ENCODE results near the gene SLC12A3.
"Not testable (repeated sequence)": the region's sequence is repeated elsewhere in the genome, so short reads cannot be mapped to it uniquely, and the experiment has no call there.

The SLC12A3 gene

DNA sequence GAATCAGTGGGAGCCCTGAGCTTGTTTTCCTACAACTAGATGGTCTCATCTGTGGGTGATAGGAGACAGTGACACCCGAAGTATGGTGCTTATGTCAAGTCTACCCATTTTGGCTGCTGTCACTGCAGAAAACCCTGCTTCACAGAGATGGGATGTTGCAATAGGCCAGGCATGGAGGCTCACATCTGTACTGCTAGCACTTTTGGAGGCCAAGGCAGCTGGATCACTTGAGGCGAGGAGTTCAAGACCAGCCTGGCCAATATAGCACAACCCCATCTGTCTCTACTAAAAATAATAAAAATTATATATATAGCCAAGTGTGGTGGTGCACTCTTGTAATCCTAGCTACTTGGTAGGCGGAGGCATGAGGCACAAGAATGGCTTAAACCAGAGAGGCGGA lies 64.6 kb downstream of the SLC12A3 start:
- DNase-seq = no peak

DNA sequence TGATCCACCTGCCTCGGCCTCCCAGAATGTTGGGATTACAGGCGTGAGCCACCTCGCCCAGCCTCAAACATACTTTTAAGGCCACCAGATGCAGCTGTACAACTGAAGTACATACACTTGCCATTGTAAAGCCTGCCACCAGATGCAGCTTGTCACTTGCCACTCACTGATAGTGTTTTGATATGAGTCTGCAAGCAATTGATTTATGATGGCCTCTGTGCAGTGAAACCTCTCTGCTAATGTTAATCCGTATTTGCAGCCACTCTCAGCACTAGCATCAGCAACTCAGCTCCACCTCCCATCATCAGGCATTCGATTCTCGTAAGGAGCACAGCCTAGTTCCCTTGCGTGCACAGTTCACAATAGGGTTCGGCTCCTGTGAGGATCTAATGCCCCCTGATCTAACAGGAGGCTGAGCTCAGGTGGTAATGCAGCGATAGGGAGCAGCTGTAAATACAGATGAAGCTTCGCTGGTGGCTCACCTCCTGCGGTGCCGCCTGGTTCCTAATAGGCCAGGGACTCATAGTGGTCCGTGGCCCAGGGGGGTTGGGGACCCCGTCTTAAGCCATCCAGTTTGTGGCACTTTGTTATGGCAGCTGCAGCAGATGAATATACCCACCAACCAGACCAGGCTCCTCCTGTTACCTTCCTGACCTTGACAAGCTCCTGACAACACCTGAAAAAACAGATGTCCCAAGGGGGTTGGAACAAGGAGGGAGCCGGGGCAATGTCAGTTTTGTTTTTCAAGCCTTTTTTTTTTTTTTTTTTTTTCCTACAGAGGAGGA lies 65.7 kb downstream of the SLC12A3 start:
- DNase-seq = peak; percentile 49

DNA sequence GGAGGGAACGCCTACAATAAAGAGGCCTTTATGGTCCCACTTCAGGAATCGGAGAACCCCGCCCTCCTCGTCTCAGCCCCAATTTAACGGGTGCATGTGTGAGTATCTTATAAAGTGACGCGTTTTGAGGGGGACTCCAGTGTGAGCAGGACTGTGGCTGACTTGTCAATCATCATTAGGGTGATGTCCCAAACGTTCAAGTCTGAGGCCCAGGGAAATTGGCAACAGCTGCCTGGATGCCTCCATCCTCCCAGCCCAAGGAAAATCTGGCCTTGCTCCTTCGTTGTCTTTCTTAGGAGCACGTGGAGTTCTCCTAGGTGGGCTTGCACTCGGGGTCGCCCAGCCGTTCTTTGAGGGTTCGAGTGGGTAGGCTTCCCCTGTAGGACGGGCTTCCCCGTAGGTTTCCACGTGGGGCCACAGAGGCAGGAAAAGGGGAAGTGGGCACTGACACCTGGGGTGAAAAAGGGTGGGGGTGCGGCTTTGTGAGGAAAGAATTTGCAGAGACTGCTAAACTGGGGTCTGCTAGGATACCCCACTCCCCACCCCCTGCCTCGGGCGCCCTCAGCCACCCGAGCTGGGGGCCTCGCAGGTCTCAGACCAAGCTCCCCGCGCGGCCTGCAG lies 66.4 kb downstream of the SLC12A3 start:
- DNase-seq = peak; percentile 49

DNA sequence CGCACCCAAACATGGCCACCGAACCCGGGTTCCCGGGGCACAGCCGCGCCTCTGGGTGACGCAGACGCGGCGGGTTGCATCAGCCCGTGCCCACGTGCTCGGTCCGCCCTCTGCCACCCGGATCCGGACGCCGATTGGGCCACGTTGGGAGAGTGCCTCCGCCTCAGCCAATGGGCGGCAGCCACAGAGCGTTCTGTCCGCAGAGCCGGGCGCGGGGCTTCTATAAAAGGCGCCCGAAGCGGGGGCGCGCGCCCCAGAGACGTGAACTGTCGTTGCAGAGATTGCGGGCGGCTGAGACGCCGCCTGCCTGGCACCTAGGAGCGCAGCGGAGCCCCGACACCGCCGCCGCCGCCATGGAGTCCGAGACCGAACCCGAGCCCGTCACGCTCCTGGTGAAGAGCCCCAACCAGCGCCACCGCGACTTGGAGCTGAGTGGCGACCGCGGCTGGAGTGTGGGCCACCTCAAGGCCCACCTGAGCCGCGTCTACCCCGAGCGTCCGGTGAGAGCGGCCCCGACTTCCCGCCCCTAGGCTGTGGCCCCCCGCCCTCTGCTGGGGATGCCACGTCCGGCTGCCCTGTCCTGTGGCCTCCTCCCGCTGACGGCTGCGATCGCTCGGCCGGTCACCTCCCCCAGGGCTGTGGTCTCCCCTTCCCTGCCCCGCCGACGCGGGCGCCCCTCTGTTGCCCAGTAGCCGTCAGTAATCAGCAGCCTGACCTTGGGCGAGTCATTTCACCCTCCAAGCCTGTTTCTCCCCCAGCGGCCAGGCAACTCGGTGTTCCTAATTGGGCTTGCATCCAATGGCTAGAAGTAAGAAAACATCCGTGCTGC lies 67.1 kb downstream of the SLC12A3 start, which contains the start of gene HERPUD1:
HERPUD1 (plus strand) TSS at position 251 of the 829 bp plus-strand sequence; CDS start at position 354, 103 bp downstream.
- peak; percentile 66 for DNase-seq

DNA sequence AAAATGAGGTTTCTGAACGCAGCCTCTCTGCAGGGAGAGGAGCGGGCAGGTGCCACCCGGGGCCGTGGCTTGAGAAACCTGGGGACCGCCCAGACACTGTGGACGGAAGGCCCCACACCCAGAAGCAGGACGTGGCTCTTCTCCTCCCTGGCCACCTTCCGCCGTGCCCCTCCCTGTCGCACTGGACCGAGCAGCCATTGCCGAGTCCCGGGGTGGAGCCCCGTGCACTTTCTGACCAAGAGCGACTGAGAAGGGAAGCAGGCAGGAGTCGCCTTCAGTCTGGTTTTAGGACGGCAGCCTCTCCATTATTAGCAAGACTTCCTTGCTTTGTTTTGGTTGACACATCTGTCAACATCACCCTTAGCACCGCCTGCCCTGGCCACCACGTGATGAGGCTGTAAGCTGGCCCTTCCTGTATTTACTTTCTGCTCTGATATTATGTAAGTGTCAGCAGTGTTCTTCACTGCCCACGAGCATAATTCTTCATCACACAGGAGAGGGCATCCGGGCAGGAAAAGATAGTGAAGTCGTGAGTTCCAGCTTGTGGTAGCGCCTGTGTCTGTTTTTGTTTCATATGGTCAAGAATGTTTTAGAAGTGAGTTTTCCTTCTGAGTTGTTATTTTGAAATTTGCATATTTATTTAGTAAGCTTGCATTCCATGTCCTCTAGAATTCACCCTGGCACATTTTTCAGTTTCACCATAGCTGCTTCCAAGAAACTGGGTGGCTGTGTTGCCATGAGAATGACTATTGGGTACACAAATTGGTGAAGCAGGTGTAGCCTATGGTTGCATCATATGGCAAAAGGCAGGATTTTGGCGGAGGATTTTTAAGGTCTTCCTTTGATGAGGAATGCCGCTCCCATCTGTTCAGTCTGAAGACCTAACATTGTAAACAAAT lies 68.0 kb downstream of the SLC12A3 start:
- peak; percentile 17 for DNase-seq

DNA sequence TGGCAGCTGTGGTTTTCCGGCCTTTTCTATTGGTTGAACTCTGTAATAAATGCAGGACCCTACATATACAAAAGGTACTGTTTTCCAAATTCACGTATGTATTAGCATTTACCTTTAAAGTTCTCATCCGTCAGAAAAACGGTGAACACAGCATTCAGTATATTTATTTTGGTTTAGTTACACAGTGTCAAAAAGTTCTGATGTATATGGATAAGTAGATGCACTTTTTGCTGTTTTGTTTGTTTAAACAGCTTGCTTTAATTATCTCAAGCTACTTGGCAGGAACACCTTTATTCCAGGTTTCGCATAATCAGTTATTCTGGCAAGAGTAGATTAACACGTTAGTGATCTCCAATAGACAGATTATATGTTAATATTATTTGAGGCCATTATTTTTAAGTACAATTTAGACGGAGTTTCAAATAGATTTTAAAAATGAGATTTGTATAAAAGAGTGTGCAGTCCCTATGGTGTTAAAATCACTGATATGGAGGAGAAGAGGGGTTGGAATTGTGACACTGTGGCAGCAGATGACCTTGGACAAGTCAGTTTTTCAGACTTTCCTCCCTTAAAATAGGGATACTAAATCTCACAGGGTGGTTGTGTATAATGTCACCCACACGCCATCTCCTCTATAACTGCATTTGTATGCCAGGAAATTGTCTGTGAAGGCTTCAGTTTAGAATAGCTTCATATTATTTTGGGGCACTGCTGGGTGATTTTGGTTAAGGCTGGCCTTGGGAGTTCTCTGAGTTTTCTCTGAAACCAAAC lies 69.0 kb downstream of the SLC12A3 start:
- no peak for DNase-seq

DNA sequence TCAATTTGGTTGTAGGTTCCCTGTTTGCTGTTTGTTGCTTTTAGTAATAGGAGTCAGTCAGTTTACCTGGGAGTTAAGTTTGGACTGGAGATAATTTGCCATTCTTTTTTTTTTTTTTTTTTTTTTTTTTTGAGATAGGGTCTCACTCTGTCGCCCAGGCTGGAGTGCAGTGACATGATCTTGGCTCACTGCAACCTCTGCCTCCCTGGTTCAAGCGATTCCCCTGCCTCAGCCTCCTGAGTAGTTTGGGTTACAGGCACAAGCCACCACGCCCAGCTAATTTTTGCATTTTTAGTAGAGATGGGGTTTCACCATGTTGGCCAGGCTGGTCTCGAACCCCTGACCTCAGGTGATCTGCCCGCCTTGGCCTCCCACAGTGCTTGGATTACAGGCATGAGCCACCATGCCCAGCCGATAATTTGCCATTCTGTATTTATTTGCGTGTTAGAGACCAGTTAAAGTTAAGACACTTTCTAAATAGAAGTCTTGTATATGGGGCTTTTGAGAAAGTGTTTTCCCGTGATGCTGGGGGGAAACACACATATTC lies 69.7 kb downstream of the SLC12A3 start:
- DNase-seq = not testable (repeated sequence)

DNA sequence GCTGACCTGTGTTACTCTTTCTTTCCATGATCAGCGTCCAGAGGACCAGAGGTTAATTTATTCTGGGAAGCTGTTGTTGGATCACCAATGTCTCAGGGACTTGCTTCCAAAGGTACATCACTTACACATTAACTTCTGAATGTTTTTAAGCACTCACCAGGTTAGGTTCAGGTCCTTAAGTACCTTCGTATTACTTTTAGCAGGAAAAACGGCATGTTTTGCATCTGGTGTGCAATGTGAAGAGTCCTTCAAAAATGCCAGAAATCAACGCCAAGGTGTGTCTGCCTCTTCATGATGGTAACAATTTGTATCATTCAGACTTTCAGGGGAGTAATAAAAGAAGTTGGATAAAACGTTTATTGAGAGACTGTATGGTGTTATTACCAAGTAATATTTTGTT lies 70.2 kb downstream of the SLC12A3 start:
- DNase-seq = peak; percentile 46

DNA sequence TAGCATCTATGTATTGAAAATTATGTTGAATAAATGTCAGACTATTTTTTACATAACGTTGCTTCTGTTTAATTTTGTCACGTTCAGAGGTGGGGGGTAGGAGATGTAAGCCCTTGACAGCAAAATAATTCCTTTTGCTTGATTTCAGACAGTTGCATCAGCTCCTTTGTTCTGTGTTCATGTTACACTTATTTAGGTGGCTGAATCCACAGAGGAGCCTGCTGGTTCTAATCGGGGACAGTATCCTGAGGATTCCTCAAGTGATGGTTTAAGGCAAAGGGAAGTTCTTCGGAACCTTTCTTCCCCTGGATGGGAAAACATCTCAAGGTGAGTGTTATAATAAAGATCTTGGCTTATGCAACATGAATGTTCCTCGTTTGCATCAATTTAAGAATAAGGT lies 71.5 kb downstream of the SLC12A3 start:
- no peak for DNase-seq

DNA sequence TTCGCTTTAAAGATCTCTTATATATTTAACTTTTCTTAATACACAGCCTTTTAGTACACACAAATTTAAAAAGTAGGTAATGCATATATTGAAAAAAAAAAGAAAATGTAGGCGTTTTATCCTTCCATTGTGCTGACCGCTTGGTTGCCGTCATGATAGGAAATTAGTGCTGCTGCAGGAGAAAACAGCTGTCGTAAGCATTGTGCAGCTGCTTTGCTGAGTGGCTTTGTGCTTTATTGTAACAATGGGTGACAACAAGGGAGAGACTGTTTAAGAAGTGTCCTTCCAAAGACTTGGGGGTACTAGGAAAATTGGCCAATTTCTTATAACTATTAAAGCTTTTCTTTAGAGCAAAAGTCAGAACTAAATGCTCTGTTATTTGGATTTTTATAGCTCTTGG lies 71.9 kb downstream of the SLC12A3 start:
- peak; percentile 15 for DNase-seq

DNA sequence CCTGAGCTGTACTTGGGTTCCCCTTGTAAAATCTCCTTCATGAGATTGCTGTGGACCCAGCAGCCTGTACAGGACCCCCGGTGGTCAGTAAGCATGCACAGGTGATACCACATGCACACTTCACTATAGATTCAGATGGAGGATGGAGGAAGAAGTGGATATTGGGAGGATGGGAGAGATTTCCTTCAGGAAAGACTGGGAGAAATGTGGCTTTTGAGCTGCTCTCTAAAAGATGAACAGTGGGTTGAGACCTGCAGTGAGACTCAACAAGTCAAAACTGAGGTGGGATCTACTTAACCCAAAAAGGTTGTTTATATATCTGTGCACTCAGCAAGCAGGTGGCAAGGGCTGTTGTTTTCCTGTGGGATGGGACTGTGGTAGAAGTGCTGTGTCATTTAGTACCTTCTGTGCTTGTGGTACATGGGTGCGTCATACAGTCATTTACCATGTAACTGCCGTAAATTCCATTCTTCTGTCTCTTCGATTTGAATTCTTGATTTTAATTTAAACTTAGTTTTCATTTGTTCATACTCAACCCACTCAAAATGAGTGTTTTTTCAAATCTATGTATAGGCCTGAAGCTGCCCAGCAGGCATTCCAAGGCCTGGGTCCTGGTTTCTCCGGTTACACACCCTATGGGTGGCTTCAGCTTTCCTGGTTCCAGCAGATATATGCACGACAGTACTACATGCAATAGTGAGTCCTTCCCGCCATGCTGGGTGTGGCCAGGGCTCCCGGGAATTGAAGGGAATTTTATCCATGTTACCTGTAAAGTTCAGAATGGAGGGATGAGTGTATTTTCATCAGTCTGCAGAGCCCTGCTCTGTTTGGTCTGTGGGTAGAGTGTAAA lies 73.9 kb downstream of the SLC12A3 start:
- DNase-seq = peak; percentile 39

DNA sequence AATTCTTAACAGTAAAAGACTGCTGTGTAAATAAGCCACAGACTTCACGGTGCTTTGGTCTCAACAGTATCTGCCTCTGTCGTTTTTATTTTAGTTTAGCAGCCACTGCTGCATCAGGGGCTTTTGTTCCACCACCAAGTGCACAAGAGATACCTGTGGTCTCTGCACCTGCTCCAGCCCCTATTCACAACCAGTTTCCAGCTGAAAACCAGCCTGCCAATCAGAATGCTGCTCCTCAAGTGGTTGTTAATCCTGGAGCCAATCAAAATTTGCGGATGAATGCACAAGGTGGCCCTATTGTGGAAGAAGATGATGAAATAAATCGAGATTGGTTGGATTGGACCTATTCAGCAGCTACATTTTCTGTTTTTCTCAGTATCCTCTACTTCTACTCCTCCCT lies 74.8 kb downstream of the SLC12A3 start:
- peak; percentile 81 for DNase-seq

DNA sequence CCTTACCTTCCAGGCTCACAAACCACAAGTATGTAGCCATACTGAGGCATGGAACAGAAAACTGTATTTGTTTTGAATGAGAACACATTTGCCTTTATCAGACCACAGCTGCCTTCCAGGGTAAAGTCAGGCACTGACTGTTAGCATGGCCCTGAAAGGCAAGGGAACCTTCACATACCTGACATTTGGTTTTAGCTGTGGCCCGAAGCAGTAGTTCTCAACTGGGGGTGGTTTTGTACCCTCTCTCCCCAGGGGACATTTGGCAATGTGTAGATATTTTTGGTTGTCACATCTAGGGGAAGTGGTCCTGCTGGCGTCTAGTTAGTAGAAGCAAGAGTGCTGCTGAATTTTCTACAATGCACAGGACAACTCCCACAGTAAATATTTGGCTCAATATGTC lies 76.1 kb downstream of the SLC12A3 start:
- no peak for DNase-seq

DNA sequence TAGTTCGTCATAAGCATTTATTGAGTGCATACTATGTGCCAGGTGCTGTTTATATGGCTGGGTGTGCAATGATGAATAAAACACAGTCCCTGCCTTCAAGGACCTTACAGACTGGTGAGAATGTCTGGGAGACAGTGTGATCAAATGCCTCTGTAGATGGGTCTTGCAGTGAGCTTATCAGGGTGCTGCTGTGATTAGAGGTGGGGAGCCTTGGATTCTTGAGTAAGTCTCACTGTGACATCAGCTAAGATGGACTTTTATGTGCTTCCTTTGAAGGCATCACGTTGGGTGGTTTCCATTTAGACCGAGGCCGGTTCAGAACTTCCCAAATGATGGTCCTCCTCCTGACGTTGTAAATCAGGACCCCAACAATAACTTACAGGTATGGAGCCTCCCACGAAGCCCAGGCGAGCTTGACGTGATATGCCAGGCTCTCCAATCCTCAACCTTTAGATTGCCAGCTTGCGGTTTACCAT lies 76.9 kb downstream of the SLC12A3 start:
- no peak for DNase-seq

DNA sequence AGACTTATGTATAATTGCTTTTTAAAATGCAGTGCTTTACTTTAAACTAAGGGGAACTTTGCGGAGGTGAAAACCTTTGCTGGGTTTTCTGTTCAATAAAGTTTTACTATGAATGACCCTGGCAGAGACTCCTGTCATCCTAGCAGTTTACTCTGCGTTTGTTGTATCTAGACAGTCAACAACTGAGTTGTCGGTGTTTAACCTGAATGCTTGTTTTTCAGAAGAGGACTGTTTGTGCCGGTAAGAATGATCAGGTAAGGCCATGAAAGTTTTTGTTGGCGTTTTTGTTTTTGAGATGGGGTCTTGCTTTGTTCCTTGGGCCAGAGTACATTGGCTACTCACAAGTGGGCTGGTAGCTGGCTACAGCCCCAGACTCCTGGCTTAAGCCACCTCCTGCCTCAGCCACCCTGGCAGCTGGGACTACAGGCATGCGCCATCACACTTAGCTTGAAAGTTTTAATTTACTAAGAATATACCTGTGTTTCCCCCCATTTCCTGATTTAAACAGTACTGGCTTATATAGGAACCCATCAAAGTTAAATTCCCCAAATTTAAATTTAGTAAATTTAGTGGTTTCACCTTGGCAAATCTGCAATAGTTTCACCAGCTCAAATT lies 78.9 kb downstream of the SLC12A3 start:
- no peak for DNase-seq

DNA sequence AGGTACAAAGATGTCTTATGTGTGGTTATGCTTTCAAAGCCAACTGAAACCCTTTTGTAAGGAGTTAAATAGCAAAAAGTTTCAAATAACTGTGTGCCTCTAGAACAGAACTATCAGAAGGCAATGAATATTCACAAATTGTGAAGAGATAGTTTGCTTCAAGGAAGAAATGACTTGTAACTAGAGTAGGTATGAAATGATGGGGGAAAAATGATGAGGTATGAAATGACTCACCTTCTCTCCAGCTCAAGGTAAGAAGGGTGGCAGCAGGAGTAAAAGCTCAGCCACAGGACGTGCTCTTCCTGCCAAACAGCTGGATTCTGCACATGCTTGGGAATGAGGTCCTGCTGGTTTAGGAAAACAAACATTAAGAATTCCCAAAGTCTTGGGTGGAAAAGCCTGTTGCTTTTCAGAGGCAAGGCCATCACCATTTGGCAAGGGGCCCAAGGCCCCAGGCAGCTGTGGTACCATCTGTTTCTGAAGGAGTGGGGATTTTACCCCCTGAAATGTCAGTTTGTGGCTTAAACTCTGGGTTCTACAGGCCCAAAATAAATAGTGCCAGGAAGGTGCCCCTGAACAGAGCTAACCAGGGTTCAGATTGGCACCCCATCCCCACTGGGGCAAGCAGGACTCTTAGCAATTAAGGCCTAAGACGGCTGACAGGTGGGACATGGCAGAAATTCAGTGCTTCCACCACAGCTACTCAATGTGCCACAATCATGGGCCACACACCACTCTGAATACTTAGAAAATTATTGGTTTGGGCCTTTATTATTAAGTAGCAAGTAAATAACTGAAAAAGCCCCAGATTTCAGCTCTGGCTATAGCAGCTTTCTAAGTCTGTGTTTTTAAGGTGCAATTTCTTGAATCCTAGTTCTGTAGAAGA lies 80.2 kb downstream of the SLC12A3 start:
- DNase-seq = no peak

DNA sequence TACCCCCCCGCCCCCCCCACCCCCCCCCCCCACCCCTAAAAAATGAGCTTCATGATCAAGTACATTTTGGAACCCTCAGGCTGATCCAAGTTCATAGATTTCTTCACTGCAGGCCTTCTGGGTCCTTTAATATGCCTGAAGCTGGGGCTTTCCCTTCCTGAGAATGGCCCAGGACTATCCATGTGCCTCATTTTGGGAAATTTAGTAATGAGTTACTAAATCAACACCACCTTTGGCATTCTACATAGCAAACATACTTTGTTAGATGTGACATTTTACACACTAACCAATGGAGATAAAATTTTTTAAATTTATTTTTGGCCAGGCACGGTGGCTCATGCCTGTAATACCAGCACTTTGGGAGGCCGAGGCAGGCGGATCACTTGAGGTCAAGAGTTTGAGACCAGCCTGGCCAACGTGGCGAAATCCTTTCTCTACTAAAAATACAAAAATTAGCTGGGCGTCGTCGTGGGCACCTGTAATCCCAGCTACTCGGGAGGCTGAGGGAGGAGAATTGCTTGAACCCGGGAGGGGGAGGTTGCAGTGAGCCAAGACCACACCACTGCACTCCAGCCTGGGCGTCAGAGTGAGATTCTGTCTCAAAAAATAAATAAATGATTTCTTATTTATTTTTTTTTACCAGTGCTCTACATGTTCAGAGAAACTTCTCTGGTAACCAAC lies 81.0 kb downstream of the SLC12A3 start:
- no peak for DNase-seq
